ENCODE data around the gene ZNF24.

Gene ZNF24

GRCh38 chr18:35334212-35334611, 10.0 kb downstream of the ZNF24 start:
- no peak overlapping the region for H3K4me3 ChIP-seq (ENCODE audit: control insufficient read depth, low read depth, low read length)
- no peak for DNase-seq (ENCODE audit: low read depth)
- TF ChIP-seq CTCF (IDR thresholded peaks at IDR 0.05; ENCODE audit: control insufficient read depth, insufficient read depth, low read depth, low read length, missing control alignments), result no peak

DNA sequence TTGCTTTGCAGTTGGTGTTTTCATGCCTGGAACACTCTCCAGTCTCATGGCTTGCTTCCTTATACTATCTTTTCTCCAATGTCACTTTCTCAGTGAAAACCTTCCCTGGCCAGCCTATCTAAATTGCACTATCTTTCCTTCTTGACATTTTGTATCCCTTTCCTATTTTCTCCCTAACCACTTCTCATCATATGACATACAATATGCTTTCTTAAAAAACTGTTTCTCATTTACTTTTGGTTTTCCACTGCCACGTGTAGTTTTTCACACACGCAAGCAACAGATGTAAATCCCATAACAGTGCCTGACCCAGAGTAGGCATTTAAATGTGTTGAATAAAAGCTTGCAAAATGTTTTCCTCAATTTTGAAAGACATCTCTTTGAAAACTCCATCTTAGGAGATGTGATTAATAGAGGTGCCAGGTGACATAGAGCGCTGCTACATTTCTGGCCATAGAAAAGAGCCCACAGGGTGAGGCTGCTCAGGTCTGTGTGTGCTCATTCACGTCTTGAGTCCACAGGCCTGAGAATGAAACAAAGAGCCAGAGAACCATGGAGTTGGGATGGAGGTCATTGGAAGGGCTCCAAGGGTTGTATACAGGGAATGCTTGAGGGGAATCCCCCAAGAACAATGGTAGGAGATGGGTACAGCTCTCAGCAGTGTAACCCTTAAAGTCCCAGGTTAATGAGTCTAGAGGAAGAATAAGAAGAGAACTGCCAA, 12.7 kb downstream of the ZNF24 start:
- no peak for TF ChIP-seq CTCF (IDR thresholded peaks at IDR 0.05; ENCODE audit: control insufficient read depth, insufficient read depth, low read depth, low read length, missing control alignments)
- no peak for DNase-seq (ENCODE audit: low read depth)
- no peak overlapping the region for H3K4me3 ChIP-seq (ENCODE audit: control insufficient read depth, low read depth, low read length)

DNA sequence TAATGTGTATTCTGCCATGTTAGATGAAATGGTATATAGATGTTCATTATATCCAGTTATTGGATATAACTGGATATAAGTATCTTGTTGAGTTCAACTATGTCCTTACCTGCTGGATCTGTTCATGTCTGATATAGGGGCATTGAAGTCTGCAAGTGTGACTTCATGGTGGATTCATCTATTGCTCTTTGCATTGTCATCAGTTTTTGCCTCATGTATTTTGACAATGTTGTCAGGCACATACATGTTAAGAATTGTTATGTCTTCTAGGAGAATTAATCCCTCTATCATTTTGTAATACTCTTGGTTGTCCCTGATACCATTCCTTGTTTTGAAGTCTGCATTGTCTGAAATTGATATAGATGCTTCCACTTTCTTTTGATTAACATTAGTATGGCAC, 15.4 kb downstream of the ZNF24 start:
- TF ChIP-seq CTCF (IDR thresholded peaks at IDR 0.05; ENCODE audit: control insufficient read depth, insufficient read depth, low read depth, low read length, missing control alignments), result no peak
- DNase-seq (ENCODE audit: low read depth), result no peak
- H3K4me3 ChIP-seq (ENCODE audit: control insufficient read depth, low read depth, low read length), result no peak overlapping the region

DNA sequence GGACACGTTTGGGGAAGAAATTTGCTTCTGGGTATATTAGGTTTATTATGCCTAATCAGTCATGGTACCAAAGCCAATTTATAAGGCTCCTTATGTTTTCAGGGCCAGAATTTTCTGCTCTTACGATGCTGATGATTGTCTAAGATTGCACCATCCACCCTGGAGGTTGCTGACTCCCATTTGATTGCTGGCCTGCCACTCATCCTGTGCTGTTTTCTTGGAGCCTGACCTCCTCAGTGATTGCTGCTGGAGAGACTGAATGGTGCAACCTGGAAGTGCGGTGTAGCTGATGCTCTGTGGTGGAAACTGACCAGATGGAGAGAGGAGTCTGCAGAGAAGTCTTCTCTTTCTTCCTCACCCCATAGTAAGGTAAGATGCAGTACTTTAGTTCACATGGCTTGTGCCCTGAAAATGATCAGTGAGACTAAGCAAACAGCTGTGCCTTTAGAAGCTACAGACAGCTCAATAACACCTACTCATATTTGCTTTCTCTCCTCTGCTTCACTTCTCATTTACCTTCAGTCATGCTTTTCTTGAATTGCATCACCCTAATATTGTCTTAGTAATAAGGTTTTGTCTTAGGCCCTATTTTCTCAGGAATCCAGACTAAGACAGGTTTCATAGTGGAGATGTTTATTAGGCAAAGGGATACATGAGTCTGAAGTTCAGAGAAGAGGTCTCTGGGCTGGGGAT, 17.4 kb downstream of the ZNF24 start:
- no peak for DNase-seq (ENCODE audit: low read depth)
- TF ChIP-seq CTCF (IDR thresholded peaks at IDR 0.05; ENCODE audit: control insufficient read depth, insufficient read depth, low read depth, low read length, missing control alignments), result no peak
- H3K4me3 ChIP-seq (ENCODE audit: control insufficient read depth, low read depth, low read length), result no peak overlapping the region

GRCh38 chr18:35324926-35325655, 19.1 kb downstream of the ZNF24 start:
- no peak overlapping the region for H3K4me3 ChIP-seq (ENCODE audit: control insufficient read depth, low read depth, low read length)
- TF ChIP-seq CTCF (IDR thresholded peaks at IDR 0.05; ENCODE audit: control insufficient read depth, insufficient read depth, low read depth, low read length, missing control alignments), result no peak
- no peak for DNase-seq (ENCODE audit: low read depth)

GRCh38 chr18:35322486-35323458, 21.4 kb downstream of the ZNF24 start:
- no peak overlapping the region for H3K4me3 ChIP-seq (ENCODE audit: control insufficient read depth, low read depth, low read length)
- DNase-seq (ENCODE audit: low read depth), result no peak
- no peak for TF ChIP-seq CTCF (IDR thresholded peaks at IDR 0.05; ENCODE audit: control insufficient read depth, insufficient read depth, low read depth, low read length, missing control alignments)
